Astrocyte of the cerebellum (primary cell): ENCODE results near the gene ANKRD35.

Experiments used
- DNase-seq: peaks from one replicate; pipeline ENCODE4 v3.0.0-alpha.2; 2011; ENCODE audit warnings: low read depth
- H3K4me3 ChIP-seq: 2 replicates; pipeline ENCODE4 v1.5.1; 2011; ENCODE audit warnings: mild to moderate bottlenecking, low read depth, low read length, moderate library complexity
- in situ Hi-C: cut with HindIII; loops from 2 replicates; pipeline ENCODE4 v1.10.0; 2017; ENCODE audit warnings: low sequenced_read_pairs
- TF ChIP-seq, protein P1 (sequence below): IDR thresholded peaks from 2 replicates; pipeline ENCODE4 v1.5.1; 2012; ENCODE audit warnings: low read length, low read depth, moderate library complexity, mild to moderate bottlenecking; ENCODE audit errors: missing control alignments

ANKRD35 gene

DNA sequence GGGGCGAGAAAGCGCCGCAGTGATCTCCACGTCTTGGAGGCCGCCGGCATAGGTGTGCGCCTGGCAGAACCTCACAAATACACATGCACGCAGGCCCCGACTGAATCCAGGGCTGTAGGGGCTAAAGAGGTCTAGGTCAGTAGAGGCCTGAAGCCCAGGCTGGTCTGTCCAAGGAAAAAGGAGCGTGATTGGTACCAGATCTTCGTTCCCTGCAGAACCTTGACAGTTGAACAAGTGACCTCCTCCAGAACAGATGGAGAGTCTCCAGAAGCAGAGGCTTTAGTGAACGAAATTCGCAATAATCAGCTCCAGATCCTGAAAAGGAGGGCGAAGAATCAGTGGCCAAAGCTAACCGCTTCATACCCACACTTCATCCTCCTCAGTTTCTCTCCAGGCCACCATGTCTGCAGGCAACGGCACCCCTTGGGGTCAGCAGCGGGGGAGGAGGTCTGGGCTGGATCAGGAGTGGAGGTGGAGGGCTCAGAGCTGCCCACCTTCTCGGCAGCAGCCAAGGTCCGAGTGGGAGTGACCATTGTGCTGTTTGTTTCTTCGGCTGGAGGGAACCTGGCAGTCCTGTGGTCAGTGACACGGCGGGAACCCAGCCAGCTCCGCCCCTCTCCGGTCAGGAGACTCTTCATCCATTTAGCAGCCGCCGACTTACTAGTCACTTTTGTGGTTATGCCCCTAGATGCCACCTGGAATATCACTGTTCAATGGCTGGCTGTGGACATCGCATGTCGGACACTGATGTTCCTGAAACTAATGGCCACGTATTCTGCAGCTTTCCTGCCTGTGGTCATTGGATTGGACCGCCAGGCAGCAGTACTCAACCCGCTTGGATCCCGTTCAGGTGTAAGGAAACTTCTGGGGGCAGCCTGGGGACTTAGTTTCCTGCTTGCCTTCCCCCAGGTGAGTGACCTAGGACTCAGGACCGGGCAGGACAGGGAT, 33.6 kb upstream of the ANKRD35 start:
- in situ Hi-C loops: no loop called here
- TF ChIP-seq, protein P1, sequence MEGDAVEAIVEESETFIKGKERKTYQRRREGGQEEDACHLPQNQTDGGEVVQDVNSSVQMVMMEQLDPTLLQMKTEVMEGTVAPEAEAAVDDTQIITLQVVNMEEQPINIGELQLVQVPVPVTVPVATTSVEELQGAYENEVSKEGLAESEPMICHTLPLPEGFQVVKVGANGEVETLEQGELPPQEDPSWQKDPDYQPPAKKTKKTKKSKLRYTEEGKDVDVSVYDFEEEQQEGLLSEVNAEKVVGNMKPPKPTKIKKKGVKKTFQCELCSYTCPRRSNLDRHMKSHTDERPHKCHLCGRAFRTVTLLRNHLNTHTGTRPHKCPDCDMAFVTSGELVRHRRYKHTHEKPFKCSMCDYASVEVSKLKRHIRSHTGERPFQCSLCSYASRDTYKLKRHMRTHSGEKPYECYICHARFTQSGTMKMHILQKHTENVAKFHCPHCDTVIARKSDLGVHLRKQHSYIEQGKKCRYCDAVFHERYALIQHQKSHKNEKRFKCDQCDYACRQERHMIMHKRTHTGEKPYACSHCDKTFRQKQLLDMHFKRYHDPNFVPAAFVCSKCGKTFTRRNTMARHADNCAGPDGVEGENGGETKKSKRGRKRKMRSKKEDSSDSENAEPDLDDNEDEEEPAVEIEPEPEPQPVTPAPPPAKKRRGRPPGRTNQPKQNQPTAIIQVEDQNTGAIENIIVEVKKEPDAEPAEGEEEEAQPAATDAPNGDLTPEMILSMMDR: peak; percentile 13
- no peak for DNase-seq
- H3K4me3 ChIP-seq: peak overlapping the region; percentile 94

GRCh38 chr1:145918144-145918991, 32.7 kb upstream of the ANKRD35 start, which contains the start of gene PEX11B:
PEX11B (minus strand) TSS chr1:145918717; CDS start chr1:145918688, 29 bp downstream.
- peak; percentile 63 for DNase-seq
- peak within 1 kb of the TSS; percentile 94 for H3K4me3 ChIP-seq
- in situ Hi-C loops: no loop called here
- TF ChIP-seq, protein P1: no peak

DNA sequence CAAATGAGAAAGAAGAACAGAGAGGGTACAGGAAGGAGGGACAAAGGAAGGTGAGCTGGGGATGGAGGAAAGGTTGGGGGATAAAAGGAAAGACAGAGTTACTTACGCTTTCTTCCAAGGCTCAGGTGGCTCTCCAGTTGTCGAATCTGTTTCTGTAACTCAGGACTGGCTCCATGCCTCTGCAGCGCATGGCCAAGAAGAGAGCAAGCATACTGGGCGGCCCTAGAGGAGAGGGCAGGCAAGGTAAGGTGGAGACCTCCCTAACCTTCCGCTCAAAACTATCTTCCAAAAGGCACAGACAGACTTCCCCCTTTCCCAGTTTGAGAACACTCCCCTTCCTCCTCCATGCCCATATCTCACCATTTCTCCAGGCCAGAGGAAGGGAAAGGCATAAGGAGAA, 31.9 kb upstream of the ANKRD35 start:
- TF ChIP-seq, protein P1: no peak
- peak overlapping the region; percentile 94 for H3K4me3 ChIP-seq
- in situ Hi-C loops: no loop called here
- DNase-seq: no peak

DNA sequence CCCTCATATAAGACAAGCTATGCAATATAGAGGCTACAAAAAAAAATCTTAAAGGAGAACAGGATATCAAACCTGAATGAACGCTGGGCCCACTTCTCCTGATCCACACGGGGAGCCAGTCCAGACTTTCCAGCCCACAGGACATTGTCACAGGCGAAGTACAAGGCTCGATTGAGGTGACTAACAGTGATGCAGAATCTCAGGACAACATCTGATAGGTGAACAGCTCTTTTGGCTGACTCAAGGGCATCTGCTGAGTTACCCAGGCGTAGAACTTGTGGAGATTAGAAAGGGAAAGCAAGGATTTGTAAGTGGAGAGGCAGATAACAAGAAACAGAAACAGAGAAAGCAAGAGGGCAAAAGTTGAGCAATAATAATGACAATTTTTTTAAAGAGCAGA, 31.1 kb upstream of the ANKRD35 start:
- in situ Hi-C loops: no loop called here
- TF ChIP-seq, protein P1: no peak
- no peak overlapping the region for H3K4me3 ChIP-seq
- no peak for DNase-seq

DNA sequence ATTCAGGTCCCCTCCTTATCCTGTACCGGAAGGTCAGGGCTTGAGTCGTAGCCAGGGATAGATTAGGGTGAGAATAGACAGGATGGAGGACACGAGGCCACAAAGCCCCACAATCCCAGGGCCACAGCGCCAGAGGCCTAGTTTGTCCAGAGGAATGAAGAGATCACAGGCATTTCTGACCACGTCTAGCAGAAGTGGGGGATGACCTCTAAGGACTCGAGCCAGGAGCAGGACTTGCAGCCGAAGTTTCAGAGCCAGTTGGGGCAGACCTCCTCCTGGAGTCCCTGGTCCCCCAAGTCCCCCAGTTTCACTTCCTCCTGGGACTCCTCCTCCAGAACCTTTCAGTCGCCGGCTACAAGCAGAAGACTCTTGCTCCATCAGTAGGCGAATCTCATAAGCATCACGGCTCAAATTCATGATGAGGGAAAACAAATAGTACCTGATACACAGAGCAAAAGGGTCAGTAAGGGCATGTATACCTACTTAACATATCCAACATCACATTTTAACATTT, 26.5 kb upstream of the ANKRD35 start:
- in situ Hi-C loops: no loop called here
- TF ChIP-seq, protein P1: no peak
- H3K4me3 ChIP-seq: no peak overlapping the region
- no peak for DNase-seq

GRCh38 chr1:145908653-145909052, 23.0 kb upstream of the ANKRD35 start:
- H3K4me3 ChIP-seq: peak overlapping the region; percentile 26
- TF ChIP-seq, protein P1: no peak
- in situ Hi-C loops: no loop called here

More at GRCh38 chr1:145908653-145909052, 23.0 kb upstream of the ANKRD35 start:
- no peak for DNase-seq
